ENCODE results near the gene TVP23B.
A peak's percentile ranks its signal among the peaks of the same experiment; 100 is the strongest.
"Not testable (repeated sequence)": the region's sequence is repeated elsewhere in the genome, so short reads cannot be mapped to it uniquely, and the experiment has no call there.

Gene TVP23B

DNA sequence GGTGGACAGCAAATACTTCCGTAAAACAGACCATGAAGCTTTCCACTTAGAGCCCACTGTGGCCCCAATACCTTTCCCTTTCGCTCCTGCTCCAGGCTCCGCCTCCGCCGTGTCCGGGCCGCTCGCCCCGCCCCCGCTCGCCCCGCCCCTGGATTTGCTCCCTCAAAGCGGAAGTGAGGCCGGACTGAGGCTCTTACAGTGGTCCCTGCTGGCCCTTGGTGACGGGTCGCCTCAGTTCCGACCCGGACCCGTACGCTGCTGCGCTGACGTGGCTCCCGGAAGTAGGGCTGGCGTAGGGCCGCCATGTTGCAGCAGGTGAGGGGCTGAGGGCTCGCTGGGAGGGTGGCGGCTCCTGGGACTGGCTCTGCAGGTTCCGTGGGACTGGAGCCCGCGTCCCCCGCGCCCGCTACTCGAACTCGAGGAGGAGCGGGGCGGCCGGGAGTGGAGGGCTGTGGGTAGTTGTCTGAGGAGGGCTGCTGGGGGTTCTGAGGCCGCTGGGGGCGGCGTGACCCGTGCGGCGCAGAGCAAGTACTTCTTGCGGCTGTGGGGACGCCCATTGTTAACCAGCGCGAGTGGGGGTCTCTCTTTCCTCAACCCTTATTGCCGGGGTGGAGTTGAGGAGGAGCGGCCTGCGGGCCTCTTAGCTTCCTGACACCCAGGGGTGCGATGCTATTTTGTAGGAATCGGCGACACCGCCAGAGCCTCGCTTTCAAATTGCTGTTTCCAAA, at the start of gene TVP23B:
TVP23B (plus strand) TSS at position 193 of the 728 bp plus-strand sequence; CDS start at position 304, 111 bp downstream.
- peak; percentile 97 for DNase-seq

GRCh38 chr17:18732438-18732837, 48.5 kb upstream of the TVP23B start:
- DNase-seq = not testable (repeated sequence)

DNA sequence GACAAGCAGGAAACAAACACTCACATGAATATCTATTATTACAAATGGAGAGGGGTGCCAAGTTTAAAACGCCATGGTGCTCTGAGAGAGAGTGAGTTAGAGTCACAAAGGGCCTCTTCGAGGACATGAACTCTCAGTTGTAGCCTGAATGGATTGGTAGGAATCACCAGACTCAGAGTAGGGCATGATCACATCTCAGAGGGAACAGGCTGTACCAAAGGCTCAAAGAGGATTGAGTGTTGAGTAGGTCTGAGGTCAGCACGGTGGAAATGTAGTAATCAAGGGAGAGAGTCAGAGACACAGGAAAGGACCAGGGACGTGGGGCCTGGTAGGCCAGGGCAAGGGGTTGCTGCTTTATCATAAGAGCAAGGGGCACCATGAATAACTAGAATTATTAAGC, 47.6 kb upstream of the TVP23B start:
- not testable (repeated sequence) for DNase-seq

- DNase-seq = not testable (repeated sequence)
Measured at GRCh38 chr17:18739616-18740391, 41.2 kb upstream of the TVP23B start.

- DNase-seq = not testable (repeated sequence)
Measured at GRCh38 chr17:18741228-18741627, 39.8 kb upstream of the TVP23B start.

- DNase-seq = not testable (repeated sequence)
Measured at GRCh38 chr17:18743699-18744421, 37.1 kb upstream of the TVP23B start, which contains the start of gene FBXW10. Gene FBXW10, plus strand, starts transcription at chr17:18744054. Its CDS starts 191 bp downstream, at chr17:18744245.

DNA sequence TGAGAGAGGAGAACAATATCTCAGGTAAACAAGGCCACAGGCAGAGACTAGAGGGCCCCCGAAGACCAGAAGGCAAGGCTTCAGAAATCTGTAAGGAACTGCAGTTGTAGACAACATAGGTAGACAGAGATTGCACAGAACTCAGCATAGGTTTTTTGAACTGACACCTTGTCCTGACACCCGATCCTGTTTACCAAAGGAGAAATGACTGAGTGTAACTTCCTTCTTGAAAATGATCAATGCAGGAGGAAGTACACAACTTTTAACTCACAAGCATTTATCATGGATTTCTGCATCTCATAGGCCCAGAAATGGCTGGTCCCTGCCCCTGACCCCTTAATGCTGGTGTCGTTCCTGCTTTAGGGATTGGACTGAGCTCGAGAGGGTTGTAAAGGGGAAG, 36.3 kb upstream of the TVP23B start:
- DNase-seq = not testable (repeated sequence)

- DNase-seq = not testable (repeated sequence)
Measured at GRCh38 chr17:18746551-18746950, 34.4 kb upstream of the TVP23B start.

DNA sequence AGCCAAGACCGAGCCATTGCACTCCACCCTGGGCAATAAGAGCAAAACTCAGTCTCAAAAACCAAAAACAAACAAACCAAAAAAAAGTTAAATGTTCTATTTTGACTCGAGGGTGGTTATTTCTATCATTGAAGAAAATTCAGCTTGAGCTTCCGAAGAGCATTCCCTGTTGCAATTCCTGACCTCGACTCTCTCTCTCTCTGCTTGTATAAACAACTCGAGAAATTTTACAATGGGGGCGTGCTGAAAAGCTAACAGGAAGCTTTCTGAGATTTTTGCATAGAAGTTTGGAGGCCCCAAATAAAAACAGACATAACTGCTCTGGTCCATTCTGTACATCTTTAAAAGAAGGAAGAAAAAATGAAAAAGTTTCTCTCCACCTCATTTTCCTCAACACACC, 33.5 kb upstream of the TVP23B start:
- not testable (repeated sequence) for DNase-seq

DNA sequence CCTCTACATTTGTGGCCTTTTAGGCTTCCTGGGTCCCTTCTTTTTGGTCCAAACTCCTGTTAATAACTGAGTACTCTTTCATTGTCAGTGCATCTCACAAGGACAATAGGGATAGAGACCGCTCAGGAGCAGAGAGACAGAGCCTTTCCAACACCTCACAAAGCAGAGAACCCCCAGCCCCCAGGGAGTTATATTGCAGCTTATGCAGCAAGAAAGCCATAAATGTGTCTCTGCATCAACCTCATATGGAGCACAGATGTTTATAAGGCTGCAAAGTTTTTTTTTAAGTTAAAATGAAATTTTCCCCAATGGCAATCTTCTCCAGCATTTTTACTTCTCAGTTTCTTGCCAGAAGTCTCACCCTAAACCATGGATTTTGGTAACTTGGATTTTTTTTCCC, 30.7 kb upstream of the TVP23B start:
- not testable (repeated sequence) for DNase-seq

DNA sequence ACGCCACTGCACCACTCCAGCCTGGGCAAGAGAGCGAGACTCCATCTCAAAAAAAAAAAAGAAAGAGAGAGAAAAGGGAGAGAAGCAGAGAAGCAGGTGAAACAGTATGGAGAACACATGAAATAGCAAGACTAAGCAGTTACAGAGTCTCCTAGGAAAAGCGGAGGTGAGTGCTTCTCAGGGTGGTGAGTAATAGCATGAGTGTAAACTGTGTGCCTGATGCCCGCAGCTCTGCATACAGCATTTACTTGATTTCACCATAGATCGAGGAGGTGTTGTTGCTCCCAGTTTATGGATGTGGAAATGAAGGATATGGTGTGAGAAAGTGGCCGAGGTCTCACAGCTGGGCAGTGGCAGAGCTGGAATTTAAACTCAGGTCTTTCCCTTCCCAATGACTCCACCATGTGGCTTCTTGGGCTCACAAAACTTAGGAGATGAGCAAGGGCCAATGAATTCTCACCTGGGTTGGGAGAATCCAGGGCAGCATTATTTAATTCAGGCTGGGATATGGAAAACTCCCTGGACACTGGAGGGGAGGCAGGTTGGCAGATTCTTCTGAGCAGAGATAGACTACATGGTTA, 27.1 kb upstream of the TVP23B start:
- not testable (repeated sequence) for DNase-seq

DNA sequence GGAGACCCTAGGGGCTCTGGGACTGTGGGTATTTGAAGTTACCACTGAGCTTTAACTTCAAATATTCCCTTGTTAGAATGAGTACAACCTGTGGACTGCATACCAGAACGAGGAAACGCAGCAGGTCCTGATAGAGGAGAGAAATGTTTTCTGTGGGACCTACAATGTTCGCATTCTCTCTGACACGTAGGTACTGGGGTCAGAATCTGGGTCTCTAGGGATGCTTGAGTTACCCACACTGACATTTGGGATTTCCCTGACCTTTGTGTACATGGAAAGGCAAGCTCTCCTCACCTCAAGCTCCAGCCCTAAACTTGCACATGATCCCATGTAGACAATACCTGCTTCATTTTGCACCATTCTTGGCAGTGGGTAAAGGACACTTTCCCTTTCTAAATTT, 25.0 kb upstream of the TVP23B start:
- DNase-seq = not testable (repeated sequence)

GRCh38 chr17:18757368-18758044, 23.5 kb upstream of the TVP23B start:
- DNase-seq = not testable (repeated sequence)

- DNase-seq = not testable (repeated sequence)
Measured at GRCh38 chr17:18758344-18758743, 22.6 kb upstream of the TVP23B start.

DNA sequence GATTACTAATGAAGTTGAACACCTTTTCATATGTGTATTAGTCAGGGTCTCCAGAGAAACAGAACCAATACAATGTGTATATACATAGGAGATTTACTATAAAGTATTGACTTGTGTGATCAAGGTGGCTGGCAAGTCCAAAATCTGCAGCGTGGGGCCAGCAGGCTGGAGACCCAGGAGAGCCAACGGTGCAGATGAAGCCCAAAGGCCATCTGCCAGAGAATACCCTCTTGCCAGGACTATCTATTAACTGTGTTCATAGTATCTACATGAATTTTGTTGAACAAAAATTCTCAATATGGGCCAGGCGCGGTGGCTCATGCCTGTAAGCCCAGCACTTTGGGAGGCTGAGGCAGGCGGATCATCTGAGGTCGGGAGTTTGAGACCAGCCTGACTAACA, 20.8 kb upstream of the TVP23B start:
- DNase-seq = not testable (repeated sequence)

- not testable (repeated sequence) for DNase-seq
Measured at GRCh38 chr17:18770572-18770971, 10.4 kb upstream of the TVP23B start.

DNA sequence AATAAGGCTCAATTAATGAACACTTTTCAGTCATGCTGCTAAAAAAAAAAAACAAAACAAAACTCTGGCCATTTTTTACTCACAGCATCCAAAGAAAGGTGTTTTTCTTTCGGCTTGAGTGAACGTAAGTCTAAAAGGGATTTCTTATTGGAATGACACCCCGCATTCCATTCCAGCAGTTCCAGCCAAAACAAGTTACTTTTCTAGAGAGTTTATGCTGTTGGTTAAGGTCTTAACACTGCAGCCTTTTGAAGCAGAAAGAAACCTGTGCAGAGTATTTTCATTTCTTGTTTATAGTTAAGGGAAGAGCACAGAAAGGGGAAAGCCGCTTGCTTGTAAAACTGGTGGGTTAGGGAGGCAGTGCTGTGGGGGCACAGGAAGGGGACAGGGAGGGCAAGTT, 9.9 kb upstream of the TVP23B start:
- DNase-seq = not testable (repeated sequence)

- no peak for DNase-seq
Measured at GRCh38 chr17:18772471-18772870, 8.5 kb upstream of the TVP23B start.

GRCh38 chr17:18781805-18782204, 822 bp downstream of the TVP23B start:
- DNase-seq = not testable (repeated sequence)

DNA sequence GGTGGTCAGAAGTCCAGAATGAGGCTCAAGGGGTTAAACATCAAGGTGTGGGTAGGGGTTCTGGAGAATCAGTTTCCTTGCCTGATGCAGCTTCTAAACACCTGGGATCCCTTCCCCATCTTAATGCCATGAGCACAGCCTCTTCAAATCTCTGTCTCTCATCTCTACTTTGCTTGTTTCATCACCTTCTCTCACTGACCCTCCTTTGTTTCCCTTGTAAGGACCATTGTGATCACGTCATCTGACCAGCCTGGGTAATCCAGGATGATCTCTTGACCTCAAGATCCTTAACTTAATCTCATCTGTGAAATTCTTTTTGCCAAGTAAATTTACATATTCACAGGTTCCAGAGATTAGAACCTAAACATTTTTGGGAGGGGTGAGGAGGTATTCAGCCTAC, 5.0 kb downstream of the TVP23B start:
- not testable (repeated sequence) for DNase-seq

- not testable (repeated sequence) for DNase-seq
Measured at GRCh38 chr17:18786890-18787289, 5.9 kb downstream of the TVP23B start.

DNA sequence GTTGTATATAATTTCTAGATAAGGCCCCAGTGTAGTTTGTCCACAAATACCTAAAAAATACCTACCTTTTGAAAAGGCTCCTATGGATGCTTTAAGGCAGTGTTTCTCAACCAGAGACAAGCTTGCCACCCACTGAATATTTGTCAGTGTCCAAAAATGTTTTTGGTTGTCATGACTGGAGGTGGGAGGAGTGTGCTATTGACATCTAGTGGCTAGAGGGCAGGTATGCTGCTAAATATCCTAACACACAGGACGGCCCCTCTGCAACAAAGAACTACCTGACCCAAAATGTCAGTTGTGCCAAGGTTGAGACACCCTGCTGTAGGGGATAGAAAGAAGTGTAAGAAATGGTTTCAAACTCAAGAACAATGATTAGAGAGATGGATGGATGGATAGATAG, 10.4 kb downstream of the TVP23B start:
- not testable (repeated sequence) for DNase-seq

All from activated effector memory CD4-positive, alpha-beta T cell treated with Interleukin-2 at 50 U/mL for 16 hours (primary cell).